HG03097 (cell line): Measurements from ENCODE around the gene DHRS3.

Source experiments
- ATAC-seq: cut with Tn5 transposase; IDR thresholded peaks from one replicate; pipeline ENCODE4 v1.9.1; 2021; ENCODE audit not compliant: unreplicated experiment, low FRiP score

DHRS3 gene

DNA sequence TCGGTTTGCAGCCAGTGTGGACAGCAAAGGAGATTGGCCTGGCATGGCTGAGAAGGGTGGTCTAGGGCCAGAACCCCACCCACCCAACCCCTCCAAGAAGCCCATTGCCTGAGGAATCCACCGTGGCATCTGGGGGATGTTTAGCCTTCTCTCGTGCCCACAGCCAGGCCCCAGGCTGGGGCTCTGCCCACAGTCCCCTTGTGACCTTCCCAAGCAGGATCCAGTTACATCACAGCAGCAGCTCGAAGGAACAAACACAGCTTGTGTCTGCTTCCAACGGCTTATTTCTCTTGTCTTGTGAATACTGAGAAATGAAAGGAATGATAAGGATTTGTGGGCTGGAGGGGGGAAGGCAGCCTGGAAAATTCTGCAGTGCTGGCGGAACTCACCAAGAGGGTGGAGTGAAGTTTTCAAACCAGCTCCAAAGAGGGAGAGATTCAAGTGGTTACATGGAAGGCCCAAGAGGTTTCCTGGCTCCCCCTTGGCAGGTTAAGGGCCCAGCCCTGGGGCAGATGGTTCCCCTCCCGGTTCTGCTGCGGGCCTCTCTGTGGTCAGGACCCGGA lies 61.6 kb downstream of the DHRS3 start:
- ATAC-seq: no peak

DNA sequence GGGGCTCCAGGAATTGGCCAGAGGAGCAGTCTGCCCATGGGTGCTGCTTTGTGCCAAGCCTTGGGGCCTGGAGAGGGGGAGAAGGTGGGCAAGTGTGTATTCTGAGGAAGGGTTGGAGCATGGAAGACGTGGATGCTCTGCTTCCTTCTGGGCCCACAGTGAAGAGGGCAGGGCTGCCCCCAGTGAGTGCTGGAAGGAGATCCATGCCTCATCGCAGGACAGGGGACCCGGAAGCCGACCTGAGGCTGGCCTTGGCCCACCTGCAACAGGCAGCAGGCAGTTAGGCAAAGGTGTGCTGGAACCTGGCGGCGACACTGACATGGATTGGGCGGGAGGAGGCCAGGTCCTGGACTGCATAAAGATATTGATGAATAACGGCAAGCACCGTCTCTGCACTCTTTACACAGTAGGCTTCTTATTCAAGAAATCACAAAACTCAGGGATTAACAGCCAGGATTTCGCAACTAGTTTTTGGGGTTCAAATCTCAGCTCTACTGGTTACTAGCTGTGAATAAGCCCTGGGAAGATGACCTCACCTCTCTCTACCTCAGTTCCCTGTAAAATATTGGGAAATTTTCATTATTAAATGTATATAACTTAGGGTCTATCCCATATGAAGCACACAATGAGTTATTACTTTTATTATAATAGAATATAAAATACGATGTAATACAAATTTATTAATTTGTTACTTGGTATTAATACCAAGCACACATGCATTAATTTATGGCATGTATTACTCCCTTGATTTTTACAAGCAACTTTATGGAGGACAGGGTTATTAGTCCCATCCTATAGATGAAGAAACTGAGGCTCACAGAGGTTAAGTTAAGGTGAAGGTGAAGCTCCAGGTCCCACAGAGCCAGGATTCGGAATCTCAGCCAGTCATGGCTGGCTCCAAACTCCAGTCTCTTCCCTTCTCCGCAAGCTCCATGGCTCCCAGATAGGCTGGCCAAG lies 62.3 kb downstream of the DHRS3 start:
- ATAC-seq: no peak

DNA sequence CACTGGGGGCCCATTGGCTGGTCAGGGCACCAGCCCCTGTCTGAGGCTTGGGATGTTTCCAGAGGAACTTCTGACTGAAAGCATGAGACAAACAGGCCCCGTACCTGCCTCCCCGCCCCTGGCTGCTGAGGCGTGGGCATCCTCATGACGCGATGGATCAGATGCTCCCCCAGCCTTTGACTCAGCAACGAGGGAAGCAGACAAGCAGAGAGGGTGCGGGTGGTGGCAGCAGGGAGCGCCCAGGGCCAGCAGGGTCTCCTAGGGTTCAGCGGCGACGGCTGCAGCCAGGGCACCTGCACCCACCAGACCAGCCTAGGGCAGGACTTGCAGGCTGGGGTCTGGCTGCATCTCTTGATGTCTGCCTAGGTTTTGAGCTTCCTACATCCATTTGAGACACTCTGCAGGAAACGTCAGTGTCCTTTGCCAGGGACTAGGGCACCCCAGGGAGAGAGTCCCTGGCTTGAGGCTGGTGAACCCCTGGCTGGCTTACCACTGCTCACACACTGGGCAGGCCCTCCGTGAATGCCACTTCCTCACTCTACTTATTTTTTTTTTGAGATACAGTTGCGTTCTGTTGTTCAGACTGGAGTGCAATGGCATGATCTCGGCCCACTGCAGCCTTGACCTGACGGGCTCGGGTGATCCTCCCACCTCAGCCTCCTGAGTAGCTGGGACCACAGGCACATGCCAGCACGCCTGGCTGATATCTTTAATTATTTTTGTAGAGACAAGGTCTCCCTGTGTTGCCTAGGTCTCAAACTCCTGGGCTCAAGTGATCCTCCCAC lies 63.3 kb downstream of the DHRS3 start:
- no peak for ATAC-seq

DNA sequence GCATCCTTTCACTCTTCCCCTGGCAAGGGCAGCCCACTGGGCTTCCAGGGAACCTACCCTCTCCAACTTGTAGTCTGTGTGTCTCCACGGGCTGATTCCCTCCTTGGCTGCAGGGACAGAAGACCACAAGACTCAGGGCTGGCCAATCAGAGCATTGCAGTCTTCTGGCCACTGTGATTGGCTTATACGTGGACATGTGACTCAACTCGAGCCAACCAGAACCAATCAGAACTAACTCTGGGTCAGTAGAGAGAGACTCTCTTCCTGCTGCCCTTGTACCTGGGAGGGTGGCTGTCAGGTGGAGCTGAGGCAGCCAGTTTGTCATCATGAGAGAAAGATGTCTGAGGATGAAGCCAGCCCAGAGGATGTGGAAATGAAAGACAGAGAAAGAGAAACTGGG lies 64.0 kb downstream of the DHRS3 start:
- ATAC-seq: no peak

DNA sequence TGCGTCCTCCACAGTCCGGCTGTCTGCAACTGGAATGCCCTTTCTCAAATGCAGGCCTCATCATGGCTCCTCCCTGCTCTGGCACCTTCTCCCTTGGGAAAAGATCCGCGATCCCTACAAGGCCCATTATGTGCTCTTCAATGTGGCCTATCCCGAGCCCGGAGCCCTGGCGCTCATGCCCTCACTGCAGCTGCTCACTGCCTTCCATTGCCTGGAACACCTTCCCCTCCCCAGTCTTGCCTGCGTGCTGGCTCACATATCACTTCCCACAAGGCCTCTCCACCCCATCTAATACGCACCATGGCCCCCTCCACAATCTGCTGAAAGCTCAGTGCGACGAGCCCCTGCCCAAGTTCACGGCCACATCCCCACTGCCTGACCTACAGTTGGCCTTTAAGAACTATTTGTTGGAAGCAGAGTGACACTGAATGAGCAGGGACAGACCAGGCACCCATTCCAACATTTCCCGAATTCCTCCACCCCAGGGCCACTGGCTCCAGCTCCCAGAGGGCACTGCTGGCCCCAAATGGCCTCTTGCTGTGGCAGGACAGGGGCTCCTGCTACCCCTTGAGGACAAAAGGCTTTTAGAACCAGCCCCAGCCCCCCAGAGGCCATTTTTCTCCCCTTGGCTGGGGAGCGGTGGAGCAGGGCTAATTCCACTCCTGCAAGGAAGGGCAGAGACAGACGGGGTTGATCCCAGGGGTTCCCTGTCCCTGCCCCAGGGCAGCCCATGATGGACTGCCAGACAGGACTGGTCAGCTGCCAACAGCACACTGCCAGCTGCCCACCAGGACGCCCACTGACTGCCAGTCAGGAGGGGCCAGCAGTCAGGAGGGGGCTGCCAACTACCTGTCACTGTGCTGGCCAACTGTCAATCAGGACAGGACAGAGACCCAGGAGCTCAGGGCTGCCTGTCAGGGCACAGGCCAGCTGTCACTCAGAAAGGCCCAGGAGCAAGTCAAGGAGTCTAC lies 64.8 kb downstream of the DHRS3 start:
- no peak for ATAC-seq

DNA sequence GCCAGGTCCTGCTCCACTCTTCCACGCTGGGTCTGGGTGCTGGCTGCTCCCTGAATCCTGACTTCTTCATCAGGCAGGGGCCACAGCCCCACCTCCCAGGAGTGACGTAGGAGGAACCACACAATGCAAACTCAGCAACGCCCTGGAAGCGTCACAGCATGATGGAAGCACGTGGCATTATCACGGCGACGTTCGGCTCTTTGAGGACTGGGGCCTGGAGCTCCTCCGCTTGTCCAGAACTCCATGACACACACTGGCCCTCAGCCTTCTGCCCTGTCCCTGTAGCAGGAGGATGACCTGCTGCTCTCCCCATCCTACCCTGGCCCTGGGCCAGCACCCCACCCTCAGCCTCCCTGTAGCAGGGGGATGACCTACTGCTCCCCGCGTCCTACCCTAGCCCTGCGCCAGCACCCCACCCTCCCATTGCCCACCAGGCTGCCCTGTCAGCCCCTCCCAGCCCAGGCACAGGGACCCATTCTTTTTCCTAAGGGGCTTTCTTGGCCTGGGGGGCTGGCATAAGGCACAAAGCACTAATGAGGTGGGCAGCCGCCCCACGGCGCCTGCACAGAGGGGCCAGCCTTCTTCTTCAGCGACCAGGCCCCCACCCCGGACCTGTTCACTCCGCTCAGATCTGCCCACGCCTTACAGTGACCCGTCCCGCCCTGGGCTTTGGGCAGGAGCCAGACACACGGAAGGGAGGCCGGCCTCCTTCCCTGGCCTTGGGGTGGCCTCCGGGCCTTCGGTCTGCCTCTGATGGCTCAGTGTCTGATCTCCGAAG lies 65.7 kb downstream of the DHRS3 start:
- ATAC-seq: no peak

DNA sequence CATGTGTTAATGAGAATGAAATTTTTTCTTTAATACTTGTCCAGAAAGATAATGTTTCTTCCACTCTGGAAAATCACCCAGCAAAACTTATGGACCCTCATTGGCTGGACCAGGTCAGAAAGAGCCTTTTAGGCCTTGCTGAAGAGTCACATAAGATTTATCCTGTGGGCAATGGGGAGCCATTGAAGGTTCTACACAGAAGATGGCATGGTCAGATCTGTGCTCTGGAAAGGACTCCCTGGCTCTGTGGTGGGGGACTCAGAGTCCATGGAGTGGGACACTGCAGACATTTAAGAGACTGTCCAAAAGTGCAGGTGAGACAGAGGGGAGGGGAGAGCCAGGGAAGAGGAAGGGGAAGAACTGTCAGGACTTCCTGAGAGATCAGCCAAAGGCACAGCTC lies 66.4 kb downstream of the DHRS3 start:
- no peak for ATAC-seq

DNA sequence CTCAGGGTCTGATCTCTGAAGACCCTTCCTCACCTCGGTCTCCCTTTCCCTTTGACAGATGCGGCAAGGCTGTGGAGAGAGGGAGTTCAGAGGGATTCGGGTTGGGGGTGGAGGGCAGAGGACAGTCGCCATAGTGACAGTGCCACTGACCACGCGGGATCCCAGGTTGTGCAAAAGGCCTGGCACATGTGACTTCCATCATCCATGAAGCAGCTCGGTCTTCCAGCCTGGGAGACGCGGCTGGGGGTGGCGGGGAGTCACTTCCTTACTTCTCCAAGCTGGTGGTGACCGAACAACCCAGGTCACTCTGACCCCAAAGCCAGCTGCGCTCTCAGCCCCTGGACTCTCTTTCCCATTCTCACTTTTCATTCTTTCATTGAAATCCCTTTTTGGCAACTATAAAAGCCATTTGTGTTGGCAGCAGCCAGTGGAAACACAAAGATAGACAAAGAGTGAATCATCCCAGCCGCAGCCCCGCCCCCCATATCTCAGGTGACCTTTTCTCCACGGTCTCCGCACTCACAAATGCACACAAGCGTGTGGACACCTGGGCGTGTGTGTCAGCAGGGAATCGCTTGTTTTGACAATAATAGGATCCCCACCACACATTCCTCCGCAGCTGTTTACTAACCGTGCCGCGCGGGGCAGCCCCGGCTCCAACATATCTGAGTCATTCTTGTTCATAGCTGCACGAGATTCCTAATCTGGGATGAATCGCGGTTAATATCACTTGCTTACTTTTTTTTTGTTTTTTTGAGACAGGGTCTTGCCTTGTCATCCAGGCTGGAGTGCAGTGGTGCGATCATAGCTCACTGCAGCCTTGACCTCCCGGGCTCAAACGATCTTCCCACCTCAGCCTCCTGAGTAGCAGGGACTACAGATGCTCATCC lies 68.3 kb downstream of the DHRS3 start:
- ATAC-seq: no peak

DNA sequence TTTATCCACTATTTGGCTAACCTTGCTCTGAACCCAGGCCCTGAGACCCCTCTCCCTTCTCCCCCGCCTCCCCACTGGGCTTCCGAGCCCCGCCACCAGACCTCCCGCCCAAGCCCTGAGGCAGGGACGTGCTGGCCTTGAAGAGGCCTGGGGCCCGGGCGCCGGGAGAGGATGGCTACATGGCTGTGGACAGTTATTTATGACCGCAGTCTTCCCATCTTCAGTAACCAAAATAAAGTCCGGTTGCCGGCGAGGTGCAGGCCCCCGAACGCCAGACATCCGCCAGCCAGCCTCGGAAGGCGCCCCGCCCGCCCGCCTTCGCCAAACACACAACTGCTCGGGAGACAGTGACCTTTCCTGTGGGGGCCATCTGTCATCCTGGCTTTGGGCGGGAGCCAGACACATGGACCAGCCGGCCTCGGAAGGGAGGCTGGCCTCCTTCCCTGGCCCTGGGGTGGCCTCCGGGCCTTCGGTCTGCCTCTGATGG lies 69.0 kb downstream of the DHRS3 start:
- no peak for ATAC-seq

DNA sequence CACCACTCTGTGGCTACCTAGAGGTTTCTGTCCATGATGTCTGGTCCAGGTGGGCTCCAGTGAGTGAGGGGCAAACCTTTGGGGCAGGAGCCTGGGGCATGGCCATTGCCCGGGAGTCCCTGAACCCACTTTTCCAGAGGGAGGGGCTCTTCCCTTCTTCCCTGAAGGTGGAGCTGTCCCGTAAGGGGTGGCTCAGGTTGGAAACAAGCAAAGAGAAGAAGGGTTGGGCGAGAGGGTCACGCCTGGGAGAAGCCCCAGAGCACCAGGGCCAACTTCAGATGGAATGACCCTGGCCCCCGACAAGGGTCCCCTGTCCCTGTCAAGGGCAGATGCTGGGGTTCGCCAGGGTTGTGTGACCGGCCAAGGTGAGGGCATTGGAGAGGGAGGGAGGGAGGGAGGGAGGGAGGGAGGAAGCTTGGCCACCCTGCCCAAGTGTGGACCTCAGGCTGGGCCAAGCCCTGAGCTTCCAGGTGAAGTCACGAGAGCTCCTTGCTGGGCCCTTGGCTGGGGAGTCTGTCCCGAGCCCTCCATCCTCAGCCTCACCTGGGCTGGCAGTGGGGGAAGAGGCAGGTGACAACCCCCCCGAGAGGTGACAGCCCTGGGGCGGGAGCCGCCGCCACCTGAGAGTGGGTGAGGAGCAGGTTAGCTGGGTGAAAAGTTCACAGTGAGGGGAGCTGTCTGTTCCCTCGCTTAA lies 69.6 kb downstream of the DHRS3 start:
- ATAC-seq: no peak

DNA sequence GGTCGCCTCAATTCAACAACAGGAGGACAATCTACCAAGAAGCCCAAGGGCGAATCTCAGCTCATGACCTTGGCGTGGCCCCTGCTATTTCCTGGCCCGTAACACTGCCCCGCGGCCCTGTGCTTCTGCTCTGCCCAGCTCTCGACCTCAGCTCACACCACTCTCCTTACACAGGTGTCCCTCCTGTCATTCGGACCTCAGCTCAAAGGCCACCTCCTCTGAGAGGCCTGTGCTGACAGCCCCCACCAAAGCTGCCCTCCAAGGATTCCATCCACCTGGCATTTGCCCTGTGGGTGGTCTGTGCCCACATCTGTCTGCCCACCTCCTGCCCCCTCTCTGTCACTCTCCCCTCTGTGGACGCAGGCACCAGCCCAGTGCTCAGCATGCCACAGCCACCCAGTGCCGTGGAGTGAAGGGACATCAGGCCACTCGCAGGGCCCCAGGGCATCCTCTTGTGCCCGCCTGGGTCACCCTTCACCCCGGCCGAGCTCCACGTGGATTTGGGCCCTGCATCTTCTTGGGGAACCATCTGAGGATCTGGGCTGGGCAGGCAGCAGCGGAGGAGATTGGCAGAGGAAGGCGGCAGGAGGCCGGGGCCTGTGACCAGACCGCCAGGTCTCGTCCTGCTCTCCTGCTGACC lies 70.3 kb downstream of the DHRS3 start:
- ATAC-seq: no peak

DNA sequence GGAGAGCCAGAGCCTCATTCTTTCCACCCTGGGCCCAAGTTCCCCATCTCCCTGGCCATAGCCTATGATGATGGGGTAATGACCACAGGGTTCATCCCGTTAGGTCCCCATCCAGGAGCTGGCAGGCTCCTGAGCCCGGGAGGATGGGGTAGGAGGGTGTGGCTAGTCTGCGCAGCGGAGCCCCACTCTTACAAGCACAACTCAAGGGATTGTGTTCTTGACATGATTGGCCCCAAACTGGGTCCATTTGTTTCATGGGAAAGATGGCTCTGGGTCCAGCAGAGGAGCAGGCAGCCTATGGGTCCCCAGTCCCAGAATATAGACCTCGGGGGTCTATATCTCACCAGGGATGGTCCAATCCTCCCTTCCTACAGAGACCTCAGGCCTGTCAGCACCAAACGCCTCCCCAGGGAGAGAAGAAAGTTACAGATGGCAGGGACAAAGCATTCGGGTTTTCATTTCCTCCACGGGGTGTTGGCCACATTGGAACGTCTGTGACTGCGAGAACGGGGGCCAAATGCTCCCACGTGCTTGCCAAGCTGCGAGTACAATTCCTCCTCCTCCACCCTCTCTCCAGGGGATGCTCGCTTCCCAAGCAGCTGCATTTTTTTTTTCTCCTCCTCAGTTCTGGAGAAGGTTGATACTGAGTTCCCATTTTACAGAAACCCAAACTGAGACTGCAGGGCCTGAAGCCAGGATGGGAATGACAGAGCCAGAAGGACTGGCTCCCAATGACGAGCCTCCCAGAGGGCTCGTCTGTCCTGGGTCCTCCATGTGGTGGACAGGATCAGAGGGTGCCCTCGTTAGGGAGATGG lies 71.0 kb downstream of the DHRS3 start:
- no peak for ATAC-seq

DNA sequence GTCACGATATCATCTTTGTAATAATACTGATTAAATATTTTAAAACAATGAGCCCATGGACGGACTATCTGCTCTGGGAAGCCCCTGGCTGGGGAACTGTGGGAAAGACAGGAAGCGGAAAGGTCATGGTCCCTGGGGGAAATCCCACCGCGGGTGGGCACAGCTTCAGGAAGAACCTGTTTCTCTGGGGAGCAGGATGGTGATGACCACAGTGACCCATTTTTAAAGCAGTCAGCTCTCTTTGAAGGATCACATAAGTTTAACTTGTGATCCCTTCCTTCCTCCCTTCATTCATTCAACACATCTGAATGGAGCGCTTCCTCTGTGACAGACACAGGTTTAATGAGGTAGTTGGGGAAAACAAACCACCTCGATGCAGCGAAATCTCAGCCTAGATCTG lies 73.0 kb downstream of the DHRS3 start:
- ATAC-seq: no peak

DNA sequence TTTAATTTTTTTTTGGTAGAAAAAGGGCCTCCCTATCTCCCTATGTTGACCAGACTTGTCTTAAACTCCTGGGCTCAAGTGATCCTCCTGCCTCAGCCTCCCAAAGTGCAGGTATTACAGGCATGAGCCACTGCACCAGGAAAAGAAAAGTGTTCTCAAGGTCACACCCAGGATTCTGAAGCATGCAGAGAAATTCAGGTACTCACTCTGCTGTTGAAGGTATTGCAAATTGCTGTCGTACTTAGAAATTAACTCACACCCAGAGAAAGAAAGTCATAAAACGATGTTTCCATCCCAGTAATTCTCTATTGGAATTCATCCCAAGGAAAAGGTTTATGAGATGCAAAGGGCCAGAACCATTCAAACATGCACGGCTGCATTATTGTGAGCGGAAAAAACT lies 73.7 kb downstream of the DHRS3 start:
- ATAC-seq: no peak

DNA sequence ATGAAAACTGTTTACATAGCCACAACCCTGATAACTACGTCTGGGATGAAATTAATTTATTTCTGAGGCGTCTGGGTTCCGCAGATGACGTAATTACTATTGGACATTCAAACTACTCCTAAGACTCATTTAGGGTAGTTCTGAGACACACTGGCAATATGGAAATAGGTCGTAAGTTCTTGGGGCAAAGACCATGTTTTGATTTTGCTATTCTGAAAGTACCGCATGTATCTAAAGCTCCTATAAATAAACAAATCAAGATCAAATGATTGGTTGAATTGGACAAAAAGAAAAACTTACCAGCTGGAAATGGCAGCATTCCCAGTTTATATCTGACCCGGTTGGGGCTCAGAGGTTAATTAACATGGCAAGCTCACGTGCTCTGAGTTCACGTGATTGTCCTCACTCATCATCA lies 74.3 kb downstream of the DHRS3 start:
- ATAC-seq: no peak
